Measurements from ENCODE around the gene IFT22. TPM values are rescaled to one million over a fixed set of nuclear protein-coding genes. Genes with fewer than 3 reads are reported as not detected.

The IFT22 gene
- total and polyA plus RNA-seq, 2 of the 8 experiments (the other 6 are each of a cell fraction or from before 2014, with no cell fraction given) = 17.7 to 18.9 TPM

GRCh38 chr7:101368422-101369165, 47.0 kb upstream of the IFT22 start:
- DNase-seq (ENCODE audit: low read depth in 1 of 2, low spot score in 2 of 2) = no peak
- H3K14ac ChIP-seq (ENCODE audit: insufficient read length) = no peak overlapping the region
- H2BK15ac ChIP-seq (ENCODE audit: low read length) = no peak overlapping the region
- H3K23me2 ChIP-seq (ENCODE audit: low read depth, low read length) = no peaks in the 10 kb centered on the region
- no peak overlapping the region for H3K9ac ChIP-seq (replicated peaks in 1 of 4; ENCODE audit: extremely low read depth in 1 of 4, low read depth in 3 of 4, low read length in 3 of 4)
- no peak overlapping the region for H3K18ac ChIP-seq (ENCODE audit: extremely low read depth, low read length)
- no peak overlapping the region for H4K5ac ChIP-seq (ENCODE audit: insufficient read length, low read depth, low read length)
- H4K20me1 ChIP-seq (replicated peaks in 1 of 2; ENCODE audit: control insufficient read depth in 1 of 2, insufficient read depth in 2 of 2, low read length in 2 of 2) = no peaks in the 10 kb centered on the region
- H4K8ac ChIP-seq (ENCODE audit: extremely low read depth, insufficient read depth, low read length) = no peak overlapping the region
- no peak overlapping the region for H2AFZ ChIP-seq (ENCODE audit: low read length)
- TF ChIP-seq TAF1 (IDR thresholded peaks at IDR 0.05; ENCODE audit: low read depth, low read length) (0 out of 2 replicates have a peak, but pooled peaks have one; percentile 38), TEAD4 (IDR thresholded peaks at IDR 0.05; ENCODE audit: low read depth, low read length) (0 out of 2 replicates have a peak, but pooled peaks have one; percentile 61), JUN (IDR thresholded peaks at IDR 0.05; ENCODE audit: low read depth, low read length) (no peak), POLR2A (IDR thresholded peaks at IDR 0.05; ENCODE audit: control extremely low read depth in 1 of 2, low read depth in 2 of 2, low read length in 2 of 2) (peak in 1 of 2 experiments; percentile 67; a peak in 1 of 3 replicates), TBP (IDR thresholded peaks at IDR 0.05; ENCODE audit: low read depth, low read length) (peak; percentile 41; the same call in 1 of the 2 replicates)
- H3K23ac ChIP-seq (ENCODE audit: insufficient read length) = no peak overlapping the region
- no peak overlapping the region for H4K91ac ChIP-seq (replicated peaks; ENCODE audit: insufficient read length, low read length)
- H2BK12ac ChIP-seq (ENCODE audit: low read depth, low read length) = no peak overlapping the region
- H2AK5ac ChIP-seq (ENCODE audit: low read depth, low read length) = no peak overlapping the region
- 67% methylated on average over 8 of the region's 8 CpGs; no CpG with 5 or more reads in 1 of the 2 experiments for WGBS, 2 experiments (ENCODE audit: extremely low coverage in 1 of 2, insufficient coverage in 1 of 2, insufficient read length in 1 of 2, insufficient replicate concordance in 2 of 2, low coverage in 1 of 2, low lambda C conversion rate in 2 of 2, missing lambda C conversion rate in 1 of 2)
- H3K27me3 ChIP-seq (replicated peaks in 1 of 4; ENCODE audit: control insufficient read depth in 3 of 4, extremely low read depth in 1 of 4, insufficient read depth in 3 of 4, low read length in 3 of 4) = no peaks in the 10 kb centered on the region
- no peak for FAIRE-seq
- H3K9me3 ChIP-seq (ENCODE audit: insufficient read depth in 2 of 2, low read depth in 1 of 2, low read length in 1 of 2) = no peaks in the 10 kb centered on the region
- H3K4me1 ChIP-seq (replicated peaks in 1 of 4; ENCODE audit: control insufficient read depth in 3 of 4, insufficient read depth in 4 of 4, low read length in 3 of 4) = peaks cover 0 to 3% (median 2%) of the 10 kb centered on the region in 4 experiments; a peak in 3 of 7 replicates
- no peak overlapping the region for H3K56ac ChIP-seq (replicated peaks; ENCODE audit: insufficient read length, low read depth, low read length)
- ChIA-PET POLR2A (ENCODE audit: partially characterized antibody) (interaction anchor here (0.6 to 1.6 kb wide), 3 partner anchors 9 to 36 kb away, joined by 3 to 5 read pairs (median 3); no protein-coding TSS in a partner anchor), CTCF (ENCODE audit: partially characterized antibody) (interaction anchor here (0.6 to 36.0 kb wide), 9 partner anchors 8 to 140 kb away, joined by 3 to 728 read pairs (median 3); no protein-coding TSS in a partner anchor)
- no peak overlapping the region for H3K4me3 ChIP-seq (ENCODE audit: extremely low read depth in 1 of 4, insufficient read depth in 2 of 4, low read depth in 3 of 4, low read length in 4 of 4)
- H2BK120ac ChIP-seq (replicated peaks; ENCODE audit: low read depth, low read length) = no peak overlapping the region
- H3K27ac ChIP-seq (ENCODE audit: low read depth, low read length) = no peak overlapping the region
- H3K79me1 ChIP-seq (ENCODE audit: low read depth, low read length) = peaks cover 15% of the 10 kb centered on the region
- H2BK5ac ChIP-seq (ENCODE audit: low read depth, low read length) = no peak overlapping the region
- H3K4me2 ChIP-seq (ENCODE audit: insufficient read depth in 1 of 2, low read depth in 2 of 2, low read length in 2 of 2) = no peak overlapping the region
- H2BK20ac ChIP-seq (ENCODE audit: low read length) = no peak overlapping the region
- peaks cover 0 to 3% (median 0%) of the 10 kb centered on the region in 4 experiments; a peak in 1 of 8 replicates for H3K36me3 ChIP-seq (ENCODE audit: control insufficient read depth in 2 of 4, insufficient read depth in 4 of 4, low read length in 3 of 4)
- no peak overlapping the region for H3K4ac ChIP-seq (replicated peaks; ENCODE audit: insufficient read length, low read depth, low read length)
- peaks cover 4 to 73% of the 10 kb centered on the region in 2 experiments; a peak in 3 of 4 replicates for H3K79me2 ChIP-seq (ENCODE audit: control insufficient read depth in 1 of 2, insufficient read depth in 2 of 2, low read length in 2 of 2)

Measured in H1 (cell line).